ENCODE data around the gene TRIM38. TPM values are rescaled to one million over a fixed set of nuclear protein-coding genes. Genes with fewer than 3 reads are reported as not detected.

TRIM38 gene
- total and polyA plus RNA-seq, 9 donors: 3.8 to 10.3 (median 6.4) TPM

Small RNA genes lying within 50 kb of the gene (small RNA-seq; reads per million reads assigned to genes)
- not detected for gene HIST1H1PS2

Other genes with a start within 250 kb of the TRIM38 start
- under 1 TPM in 2 of 7 donors, not detected in 5; 0.05 to 0.12 TPM for gene SLC17A4, start 208.1 kb upstream of the TRIM38 start, total RNA-seq
- not detected for gene SLC17A4, start 208.1 kb upstream of the TRIM38 start, polyA plus RNA-seq
- gene SLC17A1, start 130.8 kb upstream of the TRIM38 start, total RNA-seq: not detected
- under 1 TPM in 1 of 2 donors, not detected in 1; 0.06 TPM for gene SLC17A1, start 130.8 kb upstream of the TRIM38 start, polyA plus RNA-seq
- gene SLC17A3, start 88.6 kb upstream of the TRIM38 start, total RNA-seq: under 1 TPM in 4 of 7 donors, not detected in 3; 0.10 to 0.93 (median 0.36) TPM
- under 1 TPM; 0.07 to 0.35 TPM for gene SLC17A3, start 88.6 kb upstream of the TRIM38 start, polyA plus RNA-seq
- gene SLC17A2, start 32.1 kb upstream of the TRIM38 start, total RNA-seq: not detected
- gene SLC17A2, start 32.1 kb upstream of the TRIM38 start, polyA plus RNA-seq: not detected
- 1 to 10 TPM; 3.6 to 9.0 (median 7.4) TPM for gene HFE, start 124.6 kb downstream of the TRIM38 start, total RNA-seq
- gene HFE, start 124.6 kb downstream of the TRIM38 start, polyA plus RNA-seq: 10 to 100 TPM in 1 of 2 donors, 1 to 10 TPM in 1; 5.8 to 25.8 TPM